Colonic mucosa (tissue), 4 donors: ENCODE measurements around the gene BIRC2. TPM values are rescaled to one million over a fixed set of nuclear protein-coding genes. Genes with fewer than 3 reads are reported as not detected.

Experiments
- DNase-seq: peaks from one replicate; pipeline ENCODE4 v3.0.0-alpha.2; 2020
- H3K27ac ChIP-seq: fragments of 200-600 bp; one replicate; pipeline ENCODE4 v1.8.0; 2021
- H3K27me3 ChIP-seq: fragments of 200-600 bp; one replicate; pipeline ENCODE4 v1.8.0; 2021
- H3K36me3 ChIP-seq: fragments of 200-600 bp; one replicate; pipeline ENCODE4 v1.8.0; 2021
- H3K4me1 ChIP-seq: fragments of 200-600 bp; one replicate; pipeline ENCODE4 v1.8.0; 2021; ENCODE audit warnings: mild to moderate bottlenecking
- H3K4me3 ChIP-seq: fragments of 200-600 bp; one replicate; pipeline ENCODE4 v1.8.0; 2021
- H3K9ac ChIP-seq, 2 donors: one replicate each; pipeline ENCODE4 v1.7.0; 2013; ENCODE audit warnings: control low read depth in 2 of 2, low read depth in 2 of 2, low read length in 2 of 2
- H3K9me3 ChIP-seq: fragments of 200-600 bp; one replicate; pipeline ENCODE4 v1.8.0; 2021
- intact Hi-C: fragments of 100-400 bp; cut with DNase I; formaldehyde crosslinking; loops from one replicate; pipeline ENCODE4 v1.14.1; 2022
- total RNA-seq, 2 donors: library from RNA; stranded (reverse); fragmentation: NEBNext Ultra II Directional in 1 of 2; extraction: Animal tissue kit (Norgen Biotek cat#: 25700) in 1 of 2; gene quantifications; one replicate each; pipeline ENCODE4 v1.2.1, GENCODE V29; 2021
- TF ChIP-seq, protein P1 (sequence below): fragments of 200-600 bp; IDR thresholded peaks from one replicate; pipeline ENCODE4 v1.8.0; 2022; ENCODE audit warnings: antibody characterized with exemption, mild to moderate bottlenecking
- donor health status: healthy.
- donor health status: DM: no; HTN: no; CAD: no.
- donor health status: DM: no; HTN: no; CAD: no.

BIRC2 gene
- total RNA-seq, 2 donors from 2014 or later = 34.1 to 59.5 TPM

DNA sequence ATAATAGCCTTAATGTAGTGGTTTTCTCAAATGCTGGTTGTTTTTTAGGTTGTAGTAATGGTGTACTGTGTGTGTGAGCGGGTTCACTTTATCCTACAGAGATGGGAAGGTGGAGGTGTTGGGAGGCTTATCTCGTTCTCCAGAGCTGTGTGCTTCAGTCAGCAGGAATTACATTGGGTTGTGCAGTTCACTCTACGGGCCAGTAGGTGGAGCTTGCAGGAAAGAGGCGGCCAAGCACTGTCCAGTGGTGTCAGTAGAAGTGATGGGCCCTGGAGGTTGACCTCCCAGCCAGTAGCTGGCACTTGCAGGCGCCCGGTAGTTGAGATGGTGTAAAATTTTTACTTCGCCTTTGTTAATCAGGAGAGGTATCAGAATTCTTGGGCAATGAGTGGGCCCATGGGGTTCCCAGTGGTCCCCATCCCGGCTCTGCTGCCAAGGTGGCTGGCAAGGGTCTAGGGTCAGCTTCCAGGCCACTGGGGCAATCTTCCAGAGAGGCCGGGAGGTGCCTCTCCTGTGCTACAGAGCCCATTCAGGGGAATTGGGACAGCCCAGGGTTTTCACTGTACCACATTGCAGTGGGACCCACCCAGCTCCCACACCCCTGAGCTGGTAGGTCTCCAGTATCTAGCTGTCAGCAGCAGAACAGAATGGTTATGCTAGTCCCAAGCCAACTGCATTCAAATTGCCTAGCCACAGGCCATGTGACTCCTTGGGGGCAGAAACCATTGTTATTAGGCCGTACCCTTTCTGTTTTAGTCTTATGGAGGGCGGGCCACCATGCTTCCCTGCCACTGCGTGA, 43.9 kb downstream of the BIRC2 start:
- H3K9me3 ChIP-seq = no peaks in the 10 kb centered on the region
- no peak overlapping the region for H3K9ac ChIP-seq
- H3K4me1 ChIP-seq = no peaks in the 10 kb centered on the region
- no peak overlapping the region for H3K27ac ChIP-seq
- DNase-seq = peak; percentile 72
- no peaks in the 10 kb centered on the region for H3K36me3 ChIP-seq
- H3K27me3 ChIP-seq = no peaks in the 10 kb centered on the region
- no peak overlapping the region for H3K4me3 ChIP-seq
- TF ChIP-seq, protein P1, sequence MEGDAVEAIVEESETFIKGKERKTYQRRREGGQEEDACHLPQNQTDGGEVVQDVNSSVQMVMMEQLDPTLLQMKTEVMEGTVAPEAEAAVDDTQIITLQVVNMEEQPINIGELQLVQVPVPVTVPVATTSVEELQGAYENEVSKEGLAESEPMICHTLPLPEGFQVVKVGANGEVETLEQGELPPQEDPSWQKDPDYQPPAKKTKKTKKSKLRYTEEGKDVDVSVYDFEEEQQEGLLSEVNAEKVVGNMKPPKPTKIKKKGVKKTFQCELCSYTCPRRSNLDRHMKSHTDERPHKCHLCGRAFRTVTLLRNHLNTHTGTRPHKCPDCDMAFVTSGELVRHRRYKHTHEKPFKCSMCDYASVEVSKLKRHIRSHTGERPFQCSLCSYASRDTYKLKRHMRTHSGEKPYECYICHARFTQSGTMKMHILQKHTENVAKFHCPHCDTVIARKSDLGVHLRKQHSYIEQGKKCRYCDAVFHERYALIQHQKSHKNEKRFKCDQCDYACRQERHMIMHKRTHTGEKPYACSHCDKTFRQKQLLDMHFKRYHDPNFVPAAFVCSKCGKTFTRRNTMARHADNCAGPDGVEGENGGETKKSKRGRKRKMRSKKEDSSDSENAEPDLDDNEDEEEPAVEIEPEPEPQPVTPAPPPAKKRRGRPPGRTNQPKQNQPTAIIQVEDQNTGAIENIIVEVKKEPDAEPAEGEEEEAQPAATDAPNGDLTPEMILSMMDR = peak; percentile 91
- intact Hi-C loops = loop anchor here (2.0 kb wide), 1 partner anchor 108 kb away; no protein-coding TSS in a partner anchor

DNA sequence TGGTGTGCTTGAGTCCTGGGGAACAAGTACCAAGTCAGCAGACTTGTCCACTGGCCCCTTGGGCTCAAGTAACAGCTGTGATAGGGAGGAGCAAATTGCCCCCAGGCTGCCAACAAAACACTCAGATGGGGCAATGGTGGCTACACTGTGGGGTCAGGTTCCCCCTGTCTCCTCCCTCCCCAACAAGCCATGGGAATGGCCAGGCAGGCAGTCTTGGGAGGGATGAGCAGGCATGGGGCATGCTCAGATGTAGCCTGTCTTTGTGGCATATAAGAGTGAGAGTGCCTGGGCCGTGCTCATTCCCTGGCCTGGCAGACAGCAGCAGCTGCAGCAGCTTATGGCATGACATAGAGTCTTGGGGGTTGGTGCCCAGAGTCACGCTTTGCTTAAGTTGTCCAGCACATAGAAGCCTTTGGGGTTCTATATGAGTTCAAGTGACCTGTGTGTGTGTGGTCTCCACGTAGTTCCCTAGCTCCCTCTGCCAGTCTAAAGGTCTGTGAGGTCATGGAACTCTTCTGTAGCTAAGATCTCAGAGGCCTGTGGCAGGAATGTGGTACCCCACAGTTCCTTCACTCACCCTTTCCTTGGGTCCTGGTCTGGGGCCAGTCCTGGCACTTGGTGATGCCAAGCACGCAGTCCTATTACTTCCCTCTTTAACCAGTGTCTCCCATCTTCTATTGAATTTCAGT, 44.7 kb downstream of the BIRC2 start:
- no peaks in the 10 kb centered on the region for H3K9me3 ChIP-seq
- intact Hi-C loops = loop anchor here (2.0 kb wide), 1 partner anchor 107 kb away; no protein-coding TSS in a partner anchor
- H3K36me3 ChIP-seq = no peaks in the 10 kb centered on the region
- H3K27ac ChIP-seq = no peak overlapping the region
- TF ChIP-seq, protein P1 = no peak
- H3K27me3 ChIP-seq = no peaks in the 10 kb centered on the region
- H3K9ac ChIP-seq = no peak overlapping the region
- DNase-seq = no peak
- no peak overlapping the region for H3K4me3 ChIP-seq
- H3K4me1 ChIP-seq = no peaks in the 10 kb centered on the region

DNA sequence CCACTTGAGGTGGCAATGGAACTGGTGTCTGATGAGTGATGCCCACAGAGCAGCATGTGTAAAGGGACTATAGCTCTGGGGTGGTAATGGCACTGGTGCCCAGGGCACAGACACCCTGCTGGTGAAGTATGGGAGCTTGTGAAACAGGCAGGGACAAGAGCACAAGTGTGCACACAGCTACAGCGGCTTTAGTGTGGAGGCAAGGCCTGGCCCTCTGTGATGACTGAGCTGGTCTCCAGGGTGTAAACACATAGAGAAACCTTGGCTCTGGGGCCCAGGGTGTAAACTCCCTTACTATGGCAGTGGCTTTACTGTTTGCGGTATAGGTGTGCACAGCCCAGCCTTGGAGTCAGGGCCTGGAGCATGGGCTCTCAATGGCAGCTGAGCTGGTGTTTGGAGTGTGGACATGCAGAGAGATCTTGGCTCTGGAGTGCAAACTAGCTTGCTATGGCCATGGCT, 46.3 kb downstream of the BIRC2 start:
- Histone ChIP-seq H3K27me3 (no peaks in the 10 kb centered on the region), H3K9me3 (no peaks in the 10 kb centered on the region), H3K27ac (no peak overlapping the region), H3K4me1 (no peaks in the 10 kb centered on the region), H3K9ac (no peak overlapping the region), H3K36me3 (no peaks in the 10 kb centered on the region), H3K4me3 (no peak overlapping the region)
- no peak for DNase-seq
- TF ChIP-seq, protein P1 = no peak
- intact Hi-C loops = no loop called here

DNA sequence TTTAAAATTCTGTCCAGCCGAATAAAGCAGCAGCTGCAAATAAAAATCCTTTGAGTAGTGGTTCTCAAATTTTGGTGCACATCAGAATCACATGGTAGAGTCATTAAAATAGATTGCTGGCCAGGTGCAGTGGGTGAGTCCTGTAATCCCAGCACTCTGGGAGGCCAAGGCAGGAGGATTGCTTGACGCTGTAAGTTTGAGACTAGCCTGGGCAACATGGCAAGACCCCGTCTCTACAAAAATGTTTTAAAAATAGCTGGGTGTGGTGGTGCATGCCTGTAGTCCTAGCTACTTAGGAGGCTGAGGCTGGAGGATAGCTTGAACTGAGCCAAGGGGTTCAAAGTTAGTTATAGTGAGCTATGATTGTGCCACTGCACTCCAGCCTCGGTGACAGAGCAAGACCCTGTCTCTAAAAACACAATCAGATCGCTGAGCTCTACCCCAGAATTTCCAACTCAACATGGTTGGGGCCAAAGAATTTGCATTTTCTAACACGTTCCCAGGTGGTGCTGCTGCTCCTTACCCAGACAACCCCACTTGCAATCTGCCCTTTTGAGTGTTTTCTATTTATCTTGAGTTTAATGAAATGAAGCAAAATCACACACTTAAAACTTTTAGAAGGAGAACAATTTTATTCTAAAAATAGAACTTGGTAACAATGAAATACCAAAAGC, 48.8 kb downstream of the BIRC2 start:
- Histone ChIP-seq H3K27ac (no peak overlapping the region), H3K4me3 (no peak overlapping the region), H3K9me3 (no peaks in the 10 kb centered on the region), H3K27me3 (no peaks in the 10 kb centered on the region), H3K36me3 (no peaks in the 10 kb centered on the region), H3K9ac (no peak overlapping the region), H3K4me1 (no peaks in the 10 kb centered on the region)
- no peak for DNase-seq
- TF ChIP-seq, protein P1 = no peak
- intact Hi-C loops = no loop called here
